IPS-18c (cell line): ENCODE data around the gene PCDH17.

Experiments used
- H3K4me3 ChIP-seq: 2 replicates; pipeline ENCODE4 v1.7.0; 2013; ENCODE audit warnings: low read depth, mild to moderate bottlenecking, low read length, moderate library complexity; ENCODE audit not compliant: insufficient read depth
- H3K9me3 ChIP-seq: one replicate; pipeline ENCODE4 v1.6.1; 2013; ENCODE audit warnings: mild to moderate bottlenecking, low read length, moderate library complexity; ENCODE audit not compliant: control insufficient read depth, insufficient read depth

The PCDH17 gene, protein sequence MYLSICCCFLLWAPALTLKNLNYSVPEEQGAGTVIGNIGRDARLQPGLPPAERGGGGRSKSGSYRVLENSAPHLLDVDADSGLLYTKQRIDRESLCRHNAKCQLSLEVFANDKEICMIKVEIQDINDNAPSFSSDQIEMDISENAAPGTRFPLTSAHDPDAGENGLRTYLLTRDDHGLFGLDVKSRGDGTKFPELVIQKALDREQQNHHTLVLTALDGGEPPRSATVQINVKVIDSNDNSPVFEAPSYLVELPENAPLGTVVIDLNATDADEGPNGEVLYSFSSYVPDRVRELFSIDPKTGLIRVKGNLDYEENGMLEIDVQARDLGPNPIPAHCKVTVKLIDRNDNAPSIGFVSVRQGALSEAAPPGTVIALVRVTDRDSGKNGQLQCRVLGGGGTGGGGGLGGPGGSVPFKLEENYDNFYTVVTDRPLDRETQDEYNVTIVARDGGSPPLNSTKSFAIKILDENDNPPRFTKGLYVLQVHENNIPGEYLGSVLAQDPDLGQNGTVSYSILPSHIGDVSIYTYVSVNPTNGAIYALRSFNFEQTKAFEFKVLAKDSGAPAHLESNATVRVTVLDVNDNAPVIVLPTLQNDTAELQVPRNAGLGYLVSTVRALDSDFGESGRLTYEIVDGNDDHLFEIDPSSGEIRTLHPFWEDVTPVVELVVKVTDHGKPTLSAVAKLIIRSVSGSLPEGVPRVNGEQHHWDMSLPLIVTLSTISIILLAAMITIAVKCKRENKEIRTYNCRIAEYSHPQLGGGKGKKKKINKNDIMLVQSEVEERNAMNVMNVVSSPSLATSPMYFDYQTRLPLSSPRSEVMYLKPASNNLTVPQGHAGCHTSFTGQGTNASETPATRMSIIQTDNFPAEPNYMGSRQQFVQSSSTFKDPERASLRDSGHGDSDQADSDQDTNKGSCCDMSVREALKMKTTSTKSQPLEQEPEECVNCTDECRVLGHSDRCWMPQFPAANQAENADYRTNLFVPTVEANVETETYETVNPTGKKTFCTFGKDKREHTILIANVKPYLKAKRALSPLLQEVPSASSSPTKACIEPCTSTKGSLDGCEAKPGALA (N-terminal part only)

DNA sequence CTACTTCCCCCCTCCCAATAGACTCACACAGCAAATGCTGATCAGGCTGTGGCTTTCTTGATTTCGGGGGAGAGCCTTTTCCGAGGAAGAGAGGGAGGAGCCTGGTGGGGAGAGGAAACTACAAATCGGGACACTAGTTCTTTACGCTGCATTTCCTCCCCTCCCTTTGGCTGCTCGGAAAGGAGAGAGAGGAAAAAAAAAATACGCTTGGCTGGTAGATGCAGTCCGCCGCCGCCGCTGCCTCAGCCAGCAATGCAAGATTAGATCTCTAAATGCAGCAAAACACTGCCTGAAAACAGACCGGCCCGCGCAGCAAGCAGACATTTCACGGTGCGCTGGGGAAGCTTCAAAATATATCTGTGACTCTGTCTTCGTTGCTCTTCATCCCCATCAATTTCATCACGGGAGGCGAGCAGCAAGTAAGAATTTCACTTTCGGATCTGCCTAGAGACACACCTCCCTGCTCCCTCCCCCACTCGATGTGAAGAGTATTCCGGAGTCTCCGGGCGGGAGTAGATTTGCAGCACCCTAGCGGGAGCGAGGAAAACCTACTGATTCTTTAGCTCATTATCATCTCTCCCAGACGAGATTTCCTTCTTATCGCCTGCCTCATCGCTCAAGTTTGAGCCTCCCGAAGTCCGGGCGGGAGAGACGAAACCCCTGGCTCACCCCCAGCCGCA, at the start of gene PCDH17:
PCDH17 (plus strand) TSS at position 149 of the 680 bp plus-strand sequence. CDS start 803 bp downstream, outside the sequence.
- H3K9me3 ChIP-seq, result no peaks in the 10 kb centered on the region
- peak within 1 kb of the TSS; percentile 63 for H3K4me3 ChIP-seq

DNA sequence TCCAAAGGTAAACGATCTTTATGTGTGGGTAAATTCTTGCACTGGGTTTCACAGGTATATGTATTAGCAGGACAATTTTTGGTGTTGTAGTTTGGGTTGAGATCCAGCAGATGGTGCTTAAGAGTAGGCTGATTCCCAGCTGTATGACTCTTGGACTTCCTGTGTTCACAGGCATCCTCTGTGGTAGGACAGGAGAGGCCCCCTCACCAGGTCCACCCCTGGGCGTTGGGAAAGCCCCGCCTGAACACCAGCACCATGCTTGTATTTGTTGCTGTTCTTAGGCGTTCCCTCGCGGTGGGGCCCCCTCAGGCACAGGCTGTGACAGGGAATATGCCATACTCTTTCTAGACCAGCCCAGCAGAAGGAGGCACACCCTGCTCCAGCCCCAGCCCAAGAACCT, 49.5 kb upstream of the PCDH17 start:
- Histone ChIP-seq H3K9me3 (no peaks in the 10 kb centered on the region), H3K4me3 (no peak overlapping the region)

DNA sequence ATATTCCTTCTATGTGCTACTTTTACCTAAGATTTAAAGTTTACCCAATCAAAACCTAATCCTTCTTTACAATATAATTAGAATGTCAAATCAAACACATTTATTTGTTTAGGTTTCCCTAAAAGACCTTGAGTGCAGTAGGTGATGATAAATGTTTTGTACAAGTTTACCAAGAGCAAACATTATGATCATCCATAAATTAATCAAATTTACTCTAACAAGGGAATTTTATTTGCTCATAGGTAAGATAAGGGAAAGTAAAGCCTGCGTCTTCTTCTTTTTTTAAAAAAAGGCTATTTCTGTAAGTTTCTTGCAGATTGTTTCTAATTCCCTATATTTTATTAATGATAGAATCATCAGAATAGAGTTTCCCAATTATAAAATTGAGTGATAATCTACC, 48.0 kb upstream of the PCDH17 start:
- Histone ChIP-seq H3K4me3 (no peak overlapping the region), H3K9me3 (no peaks in the 10 kb centered on the region)

DNA sequence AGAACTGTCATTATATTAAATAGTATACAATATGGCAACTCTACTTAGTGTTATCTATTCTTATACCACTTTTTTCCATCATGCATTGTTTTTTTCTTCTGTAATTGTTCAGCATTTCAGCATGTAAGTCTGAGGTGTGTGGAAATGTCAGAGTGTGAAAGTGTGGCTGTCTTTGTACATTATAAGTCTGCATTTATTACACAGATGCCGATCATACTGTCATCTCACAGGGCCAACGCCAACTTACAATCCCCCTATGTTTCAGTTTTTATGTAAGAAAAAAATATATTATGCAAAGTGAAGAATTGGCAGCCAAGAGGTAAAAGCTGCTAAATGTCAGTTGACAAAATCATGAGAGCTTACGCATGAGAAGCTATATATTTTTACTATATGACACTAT, 42.9 kb upstream of the PCDH17 start:
- no peak overlapping the region for H3K4me3 ChIP-seq
- no peaks in the 10 kb centered on the region for H3K9me3 ChIP-seq

DNA sequence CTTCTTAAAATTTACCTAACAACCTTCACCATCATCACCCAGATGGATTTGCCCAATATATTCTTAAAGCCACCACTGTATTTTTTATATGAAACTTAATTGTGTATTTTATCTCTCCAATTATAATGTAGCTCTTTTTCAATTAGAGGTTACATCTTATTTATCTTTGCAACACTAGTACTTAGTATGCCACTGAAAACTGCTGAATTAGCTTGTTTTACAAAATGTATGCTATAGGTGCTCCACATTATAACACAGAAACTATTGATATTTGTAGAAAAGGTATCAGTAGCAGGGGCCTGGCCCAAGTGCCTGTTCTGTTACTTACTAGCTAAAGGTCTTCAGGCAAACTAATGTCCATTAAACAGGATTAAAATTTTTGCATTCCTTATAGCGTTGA, 35.8 kb upstream of the PCDH17 start:
- no peaks in the 10 kb centered on the region for H3K9me3 ChIP-seq
- H3K4me3 ChIP-seq, result no peak overlapping the region

DNA sequence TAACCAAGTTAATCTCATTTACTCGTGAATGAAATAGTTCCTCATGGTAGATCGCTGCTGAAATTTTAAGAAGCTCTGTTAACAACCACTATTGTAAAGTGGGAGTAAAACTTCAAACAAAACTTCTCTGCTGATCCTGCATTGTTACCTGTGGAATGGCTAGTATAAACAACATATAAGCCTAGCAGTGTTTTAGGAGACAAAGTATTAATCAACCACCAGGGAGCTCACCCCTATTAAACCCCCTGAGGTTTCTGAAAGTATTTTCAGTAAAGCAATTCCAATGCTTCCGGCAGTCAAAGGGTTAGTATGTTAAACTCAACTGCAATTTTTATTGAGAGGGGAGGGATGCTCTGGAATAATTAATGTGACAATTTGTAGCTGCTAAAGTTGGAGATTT, 30.0 kb upstream of the PCDH17 start:
- Histone ChIP-seq H3K4me3 (no peak overlapping the region), H3K9me3 (no peaks in the 10 kb centered on the region)

DNA sequence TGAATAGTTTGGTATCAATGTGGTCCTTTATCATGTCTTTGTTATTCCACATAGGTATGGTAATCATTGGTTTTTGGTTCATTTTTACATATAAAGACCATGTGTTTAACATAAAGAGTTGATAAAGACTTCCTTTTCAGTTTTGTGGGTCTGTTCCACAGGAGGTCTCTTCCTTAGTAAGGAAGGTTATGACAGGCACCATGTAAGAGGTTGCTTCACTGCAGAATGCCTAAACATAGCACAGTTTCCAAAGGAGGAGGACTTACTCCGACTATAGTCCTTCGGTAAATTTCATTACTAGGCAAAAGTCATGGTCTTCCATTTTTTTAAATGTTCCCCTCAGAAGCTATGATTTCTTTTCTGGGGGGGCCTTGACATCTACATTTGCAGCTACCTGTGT, 27.1 kb upstream of the PCDH17 start:
- H3K9me3 ChIP-seq, result no peaks in the 10 kb centered on the region
- peak overlapping the region; percentile 21; the same call in 1 of the 2 replicates for H3K4me3 ChIP-seq

DNA sequence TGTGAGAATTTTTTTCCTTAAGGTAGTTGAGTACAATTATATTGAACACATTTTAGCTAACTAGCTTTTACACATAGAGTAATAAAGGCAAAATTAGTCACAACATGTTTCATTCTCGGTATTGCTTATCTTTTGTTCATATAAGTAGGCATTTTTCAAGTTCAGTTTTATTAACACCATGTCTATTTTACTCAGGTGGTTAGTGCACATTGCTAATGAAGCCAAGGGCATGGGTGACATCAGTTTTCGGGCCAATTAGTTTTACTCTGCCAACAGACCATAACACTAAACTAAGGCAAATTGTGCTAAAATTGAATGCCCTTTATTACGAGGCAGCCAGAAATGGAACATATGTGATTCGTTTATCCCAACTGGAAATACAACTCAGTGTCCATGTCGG, 19.6 kb upstream of the PCDH17 start:
- no peaks in the 10 kb centered on the region for H3K9me3 ChIP-seq

DNA sequence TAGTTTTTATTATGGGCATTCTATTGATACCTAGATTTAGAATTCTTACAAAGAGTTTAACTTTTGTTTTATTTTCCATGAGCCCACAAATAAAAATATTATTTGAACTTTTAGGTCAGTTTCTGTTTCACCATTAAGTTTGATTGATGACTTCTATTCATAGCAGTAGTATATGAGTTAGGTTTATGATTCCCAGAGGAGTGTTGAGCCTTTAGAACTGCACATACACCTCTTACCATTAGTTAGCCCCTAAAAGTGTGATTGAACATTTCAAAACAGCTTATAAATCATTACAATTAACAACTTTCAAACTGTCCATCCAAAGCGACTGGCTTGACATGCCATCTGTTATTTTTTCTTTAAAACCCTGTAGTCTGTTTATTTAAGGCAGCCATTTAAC, 19.0 kb upstream of the PCDH17 start:
- Histone ChIP-seq H3K9me3 (no peaks in the 10 kb centered on the region), H3K4me3 (no peak overlapping the region)

More for the DNA sequence above, 19.6 kb upstream of the PCDH17 start:
- no peak overlapping the region for H3K4me3 ChIP-seq

DNA sequence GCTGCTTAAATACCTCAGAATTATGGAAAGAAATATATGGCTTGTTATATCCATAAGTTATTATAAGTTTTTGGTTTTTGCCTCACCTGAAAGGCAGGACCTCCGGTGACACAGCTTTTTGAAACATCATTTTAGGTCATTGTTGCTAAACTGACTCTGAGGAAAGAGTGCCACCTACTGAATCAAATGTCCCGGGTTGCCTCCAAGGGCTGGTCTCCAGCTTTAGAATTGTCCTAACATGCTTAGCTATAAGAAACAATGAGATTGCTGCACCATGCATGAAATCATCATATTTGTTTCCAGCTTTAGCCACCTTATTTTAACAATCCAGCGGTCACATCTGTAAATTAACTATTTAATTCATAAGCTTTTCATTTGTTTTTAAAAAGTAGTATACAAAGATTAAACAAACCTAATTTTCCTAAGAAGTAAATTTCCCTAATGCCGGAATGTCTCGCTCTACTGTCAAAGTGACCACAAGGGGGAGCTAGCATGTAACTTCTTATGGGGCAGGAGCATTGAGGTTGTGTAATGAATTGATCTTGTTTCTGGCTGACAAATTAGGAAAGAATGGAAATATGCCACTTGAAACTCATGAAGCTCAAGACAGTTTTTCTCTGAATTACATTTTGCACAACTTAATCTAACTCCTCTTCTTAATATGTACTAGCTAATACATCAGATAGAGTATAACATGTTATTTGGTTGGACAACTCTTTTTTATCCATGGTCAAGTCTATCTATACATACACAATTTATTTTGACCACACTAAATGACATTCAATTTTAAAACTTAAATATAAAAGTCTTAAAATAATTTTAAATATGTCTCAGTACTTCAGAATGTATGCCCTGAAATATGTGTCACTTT, 6.7 kb upstream of the PCDH17 start:
- H3K4me3 ChIP-seq, result no peak overlapping the region
- H3K9me3 ChIP-seq, result no peaks in the 10 kb centered on the region

DNA sequence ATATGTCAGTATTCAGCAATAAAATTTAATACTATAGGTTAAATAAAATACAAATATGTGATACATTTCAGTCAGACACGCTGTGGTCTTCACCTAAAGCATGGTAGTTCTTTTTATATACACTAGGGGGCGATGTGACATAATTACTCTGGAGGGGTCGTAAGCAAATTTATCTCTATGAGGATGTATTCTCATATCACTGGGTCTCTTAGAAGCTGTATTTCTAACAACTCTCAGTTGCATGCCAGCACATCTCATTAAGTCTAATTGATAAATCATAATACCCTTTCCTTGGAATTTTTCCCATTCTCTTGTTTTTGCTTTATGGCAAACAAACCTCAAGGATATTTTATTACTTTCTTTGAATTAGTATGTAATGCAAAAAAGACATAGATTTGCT, 3.9 kb upstream of the PCDH17 start:
- Histone ChIP-seq H3K4me3 (no peak overlapping the region), H3K9me3 (no peaks in the 10 kb centered on the region)

DNA sequence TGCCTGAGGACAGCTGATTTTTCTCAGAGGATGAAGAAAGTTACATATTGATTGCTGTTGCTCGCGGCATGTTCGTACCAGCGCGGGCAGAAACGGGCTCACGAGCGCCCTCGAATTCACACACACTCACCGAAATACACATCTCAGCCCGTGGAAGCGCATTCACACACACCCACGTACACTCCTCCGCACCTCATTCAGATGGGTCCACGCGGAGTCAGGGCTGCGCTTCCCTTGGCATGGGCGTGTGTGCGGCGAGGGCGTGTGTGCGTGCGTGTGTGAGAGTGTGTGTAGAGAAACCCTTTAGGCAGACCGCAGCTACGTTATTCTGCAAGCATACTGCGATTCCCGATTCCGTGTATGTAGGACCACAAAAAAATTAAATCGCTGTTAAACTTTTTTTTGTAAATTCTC, 2.1 kb upstream of the PCDH17 start:
- no peaks in the 10 kb centered on the region for H3K9me3 ChIP-seq
- H3K4me3 ChIP-seq, result peak overlapping the region; percentile 74

DNA sequence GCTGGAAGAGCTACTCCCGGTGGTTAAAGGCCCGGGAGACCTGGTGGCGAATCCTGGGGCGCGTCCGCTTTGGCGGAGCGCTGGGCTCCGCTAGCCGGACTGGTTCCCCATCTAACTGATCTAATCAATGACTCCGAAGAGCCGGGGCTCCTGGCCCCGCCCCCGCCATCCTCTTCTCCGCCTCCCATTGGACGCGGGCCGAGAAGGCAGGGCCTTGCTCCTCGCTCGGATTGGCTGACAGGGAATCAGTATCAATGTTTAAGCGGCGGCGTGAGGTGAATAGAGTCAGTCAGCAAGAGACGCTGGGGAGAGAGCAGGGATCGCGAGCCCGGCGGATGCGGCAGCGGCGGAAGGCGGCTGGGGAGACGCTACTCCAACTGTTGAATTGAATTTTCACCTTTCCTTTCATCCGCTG, 1.7 kb upstream of the PCDH17 start:
- Histone ChIP-seq H3K4me3 (peak overlapping the region; percentile 74), H3K9me3 (no peaks in the 10 kb centered on the region)

DNA sequence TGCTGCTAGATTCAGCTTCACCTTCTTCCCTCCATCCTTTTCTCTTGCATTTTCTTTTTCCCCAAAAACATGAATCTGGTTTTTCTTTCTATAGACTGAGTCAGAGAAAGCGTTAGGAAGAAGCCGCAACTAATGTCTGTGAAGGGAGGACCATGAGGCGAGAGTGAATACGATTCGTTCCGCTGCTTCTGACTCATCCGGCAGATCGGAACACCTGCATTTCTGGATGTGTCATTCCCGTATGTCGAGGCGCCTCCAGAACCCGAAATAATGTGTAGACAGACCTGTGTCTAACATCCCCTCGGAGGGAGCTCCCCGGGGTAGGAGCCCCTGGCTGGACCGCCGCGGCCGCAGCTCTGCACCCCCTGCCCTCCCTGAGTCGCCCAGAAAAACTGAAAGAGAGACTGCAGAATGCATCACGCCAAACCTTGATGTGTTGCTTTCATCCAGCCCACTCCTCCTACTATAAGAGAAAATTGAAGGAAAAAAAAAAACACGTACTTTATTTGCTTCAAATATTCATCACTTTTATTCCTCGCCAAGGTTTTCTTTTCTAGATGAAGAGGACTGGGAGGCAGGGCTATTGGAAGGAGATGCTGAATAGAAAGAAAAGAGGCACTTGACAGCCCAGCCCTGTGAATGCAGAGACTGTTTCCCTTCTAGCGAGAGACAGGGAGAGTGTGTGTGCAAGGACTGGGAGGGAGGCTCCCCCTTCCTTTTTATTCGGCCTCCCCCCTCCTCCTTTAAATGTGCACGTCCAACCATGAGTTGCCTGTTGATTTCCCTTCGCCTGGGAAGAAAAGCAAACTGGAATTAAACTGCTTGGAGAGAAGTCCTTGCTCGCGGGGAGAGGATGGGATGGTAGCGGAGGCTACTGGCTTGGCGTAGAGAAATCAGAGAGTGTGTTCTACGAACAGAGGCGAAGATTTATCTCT, 616 bp upstream of the PCDH17 start:
- peak overlapping the region; percentile 63 for H3K4me3 ChIP-seq
- no peaks in the 10 kb centered on the region for H3K9me3 ChIP-seq

DNA sequence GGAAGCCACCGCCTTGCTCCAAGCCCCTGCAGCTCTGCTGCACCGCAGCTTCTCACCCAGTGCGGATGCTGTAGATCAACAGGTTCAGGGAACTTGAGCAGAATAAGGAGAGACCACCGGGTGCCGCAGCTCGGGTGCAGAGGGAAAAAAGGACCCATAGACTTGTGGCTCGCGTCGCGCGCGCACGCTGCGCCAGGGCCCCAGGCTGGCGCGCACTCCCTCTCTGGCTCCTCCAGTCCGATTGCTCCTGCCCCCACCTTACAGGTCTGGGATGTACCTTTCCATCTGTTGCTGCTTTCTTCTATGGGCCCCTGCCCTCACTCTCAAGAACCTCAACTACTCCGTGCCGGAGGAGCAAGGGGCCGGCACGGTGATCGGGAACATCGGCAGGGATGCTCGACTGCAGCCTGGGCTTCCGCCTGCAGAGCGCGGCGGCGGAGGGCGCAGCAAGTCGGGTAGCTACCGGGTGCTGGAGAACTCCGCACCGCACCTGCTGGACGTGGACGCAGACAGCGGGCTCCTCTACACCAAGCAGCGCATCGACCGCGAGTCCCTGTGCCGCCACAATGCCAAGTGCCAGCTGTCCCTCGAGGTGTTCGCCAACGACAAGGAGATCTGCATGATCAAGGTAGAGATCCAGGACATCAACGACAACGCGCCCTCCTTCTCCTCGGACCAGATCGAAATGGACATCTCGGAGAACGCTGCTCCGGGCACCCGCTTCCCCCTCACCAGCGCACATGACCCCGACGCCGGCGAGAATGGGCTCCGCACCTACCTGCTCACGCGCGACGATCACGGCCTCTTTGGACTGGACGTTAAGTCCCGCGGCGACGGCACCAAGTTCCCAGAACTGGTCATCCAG, 964 bp downstream of the PCDH17 start:
- no peaks in the 10 kb centered on the region for H3K9me3 ChIP-seq
- H3K4me3 ChIP-seq, result peak overlapping the region; percentile 63
